Measurements from ENCODE around the gene ANKS3.

GRCh38 chr16:4651827-4652226 lies 82.2 kb downstream of the ANKS3 start:
- no peak for TF ChIP-seq ZSCAN20 (CRISPR knock-in tag; IDR thresholded peaks at IDR 0.05)
- TF ChIP-seq RCOR1 (IDR thresholded peaks at IDR 0.05; ENCODE audit: low read depth, low read length), result no peak
- no peak for TF ChIP-seq CTCF (IDR thresholded peaks at IDR 0.05)
- no peak for TF ChIP-seq POLR2AphosphoS2 (conservative IDR thresholded peaks at IDR 0.05; ENCODE audit: low read length)
- TF ChIP-seq SREBF2 (IDR thresholded peaks at IDR 0.05), result no peak
- no peak for TF ChIP-seq EP300 (IDR thresholded peaks at IDR 0.05)

Measured in A549 (cell line).